Measurements from ENCODE around the gene CCDC157.

DNA sequence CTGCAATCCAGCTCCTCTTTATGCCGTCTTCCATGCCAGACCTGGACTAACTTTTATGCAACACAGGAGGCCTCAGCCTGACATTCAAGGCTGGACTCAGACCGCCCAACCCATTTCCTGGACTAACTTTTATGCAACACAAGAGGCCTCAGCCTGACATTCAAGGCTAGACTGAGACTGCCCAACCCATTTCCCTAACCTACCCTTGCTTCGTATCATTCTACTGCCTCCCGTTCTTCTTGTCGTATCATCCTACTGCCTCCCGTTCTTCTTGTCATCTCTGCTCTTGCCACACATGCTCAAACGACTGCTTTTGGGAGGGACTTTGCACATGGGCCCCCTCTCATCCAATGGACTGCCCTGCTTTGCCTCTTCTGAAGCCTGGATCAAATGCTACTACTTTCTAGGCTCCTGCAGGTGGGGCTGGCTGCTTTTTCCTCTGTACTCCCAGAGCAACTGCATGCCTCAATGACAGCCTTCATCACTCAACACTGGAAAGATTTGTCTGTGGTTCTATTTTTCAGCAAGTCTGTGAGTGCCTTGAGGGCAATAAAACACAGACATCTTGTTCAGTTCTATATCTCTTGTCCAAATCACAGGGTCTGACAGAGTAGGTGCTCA lies 37.9 kb upstream of the CCDC157 start:
- TF ChIP-seq, protein P1, sequence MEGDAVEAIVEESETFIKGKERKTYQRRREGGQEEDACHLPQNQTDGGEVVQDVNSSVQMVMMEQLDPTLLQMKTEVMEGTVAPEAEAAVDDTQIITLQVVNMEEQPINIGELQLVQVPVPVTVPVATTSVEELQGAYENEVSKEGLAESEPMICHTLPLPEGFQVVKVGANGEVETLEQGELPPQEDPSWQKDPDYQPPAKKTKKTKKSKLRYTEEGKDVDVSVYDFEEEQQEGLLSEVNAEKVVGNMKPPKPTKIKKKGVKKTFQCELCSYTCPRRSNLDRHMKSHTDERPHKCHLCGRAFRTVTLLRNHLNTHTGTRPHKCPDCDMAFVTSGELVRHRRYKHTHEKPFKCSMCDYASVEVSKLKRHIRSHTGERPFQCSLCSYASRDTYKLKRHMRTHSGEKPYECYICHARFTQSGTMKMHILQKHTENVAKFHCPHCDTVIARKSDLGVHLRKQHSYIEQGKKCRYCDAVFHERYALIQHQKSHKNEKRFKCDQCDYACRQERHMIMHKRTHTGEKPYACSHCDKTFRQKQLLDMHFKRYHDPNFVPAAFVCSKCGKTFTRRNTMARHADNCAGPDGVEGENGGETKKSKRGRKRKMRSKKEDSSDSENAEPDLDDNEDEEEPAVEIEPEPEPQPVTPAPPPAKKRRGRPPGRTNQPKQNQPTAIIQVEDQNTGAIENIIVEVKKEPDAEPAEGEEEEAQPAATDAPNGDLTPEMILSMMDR (conservative IDR thresholded peaks at IDR 0.05; ENCODE audit: low read depth, low read length), result no peak
- no peak for TF ChIP-seq MAFK (IDR thresholded peaks at IDR 0.05; ENCODE audit: low read depth, low read length)
- TF ChIP-seq RFX5 (IDR thresholded peaks at IDR 0.05; ENCODE audit: low read depth, low read length), result no peak
- TF ChIP-seq POLR2A (IDR thresholded peaks at IDR 0.05; ENCODE audit: low read depth, low read length), result no peak

Data from IMR-90 (cell line).